HEK293 (cell line): ENCODE measurements around the gene C19orf47.
A peak's percentile ranks its signal among the peaks of the same experiment; 100 is the strongest.

ENCODE experiments used
- CTCF ChIA-PET: fragments of 350-600 bp; formaldehyde crosslinking; extraction: SDS; loops from one replicate; lab custom pipeline; 2021; ENCODE audit warnings: antibody characterized with exemption; lab: Yijun Ruan, JAX
- POLR2A ChIA-PET: fragments of 300-600 bp; formaldehyde crosslinking; extraction: SDS; loops from one replicate; lab custom pipeline; 2020; ENCODE audit warnings: antibody characterized with exemption, inconsistent platforms; lab: Yijun Ruan, JAX
- H3K27ac ChIP-seq: fragments of 200-500 bp; sonication (Bioruptor generic); 2 replicates; pipeline ENCODE4 v1.5.1; 2014; ENCODE audit warnings: low read depth, low read length, control low read depth, inconsistent platforms; ENCODE audit errors: extremely low read depth
- H3K36me3 ChIP-seq, 2 experiments: fragments of 200-500 bp in 1 of 2; sonication (Bioruptor generic) in 1 of 2; 1 replicate in 1 of 2; 2 replicates in 1 of 2; pipeline ENCODE4 v1.5.1; 2014 to 2017; ENCODE audit warnings: inconsistent platforms in 2 of 2, low read length in 2 of 2; ENCODE audit not compliant: control insufficient read depth in 2 of 2, insufficient read depth in 1 of 2
- H3K4me1 ChIP-seq: fragments of 200-500 bp; sonication (Bioruptor generic); 2 replicates; pipeline ENCODE4 v1.5.1; 2014; ENCODE audit warnings: mild to moderate bottlenecking, low read length, inconsistent platforms; ENCODE audit not compliant: control insufficient read depth, insufficient read depth
- H3K4me3 ChIP-seq: 2 replicates; pipeline ENCODE4 v1.5.1; 2011; ENCODE audit warnings: low read depth, mild to moderate bottlenecking, control low read depth, low read length, moderate library complexity
- H3K9me3 ChIP-seq: fragments of 200-500 bp; sonication (Bioruptor generic); 2 replicates; pipeline ENCODE4 v1.5.1; 2014; ENCODE audit warnings: low read depth, low read length, inconsistent platforms; ENCODE audit not compliant: control insufficient read depth, insufficient read depth
- CTCF ChIP-seq: fragments of 450-650 bp; formaldehyde crosslinking; IDR thresholded peaks from 2 replicates; pipeline ENCODE4 v1.5.1; 2016; ENCODE audit warnings: missing biosample characterization, missing genetic modification characterization
- ELK4 ChIP-seq: IDR thresholded peaks from 2 replicates; pipeline ENCODE4 v1.6.1; 2011; ENCODE audit warnings: mild to moderate bottlenecking, low read depth, low read length, borderline replicate concordance
- GLI2 ChIP-seq: fragments of 450-650 bp; formaldehyde crosslinking; IDR thresholded peaks from 2 replicates; pipeline ENCODE4; 2017; ENCODE audit warnings: missing biosample characterization, missing genetic modification characterization, low read depth, borderline replicate concordance
- MEIS1 ChIP-seq: sonication (generic); formaldehyde crosslinking; IDR thresholded peaks from 2 replicates; pipeline ENCODE4 v1.8.1; 2022; ENCODE audit warnings: missing genetic modification reagents, mild to moderate bottlenecking, borderline replicate concordance
- RBAK ChIP-seq: fragments of 450-650 bp; formaldehyde crosslinking; IDR thresholded peaks from 2 replicates; pipeline ENCODE4 v1.5.1; 2016; ENCODE audit warnings: missing biosample characterization, missing genetic modification characterization
- REST ChIP-seq: fragments of 450-650 bp; formaldehyde crosslinking; IDR thresholded peaks from 2 replicates; pipeline ENCODE4 v1.5.1; 2016; ENCODE audit warnings: missing biosample characterization, missing genetic modification characterization
- ZIC2 ChIP-seq: fragments of 450-650 bp; formaldehyde crosslinking; IDR thresholded peaks from 2 replicates; pipeline ENCODE4 v1.5.1; 2016; ENCODE audit warnings: missing biosample characterization, missing genetic modification characterization
- ZNF133 ChIP-seq: fragments of 450-650 bp; formaldehyde crosslinking; IDR thresholded peaks from 2 replicates; pipeline ENCODE4 v1.5.1; 2016; ENCODE audit warnings: missing biosample characterization, missing genetic modification characterization
- ZNF211 ChIP-seq: fragments of 450-650 bp; formaldehyde crosslinking; IDR thresholded peaks from 2 replicates; pipeline ENCODE4 v1.5.1; 2016; ENCODE audit warnings: low read depth, missing biosample characterization, missing genetic modification characterization
- ZNF274 ChIP-seq, 2 experiments: fragments of 200-500 bp in 1 of 2; fragments of 450-650 bp in 1 of 2; sonication (Bioruptor generic) in 1 of 2; formaldehyde crosslinking in 1 of 2; IDR thresholded peaks; 2 replicates each; pipeline versions ENCODE4 v1.5.1 to v1.6.1; 2014 to 2016; ENCODE audit warnings: borderline replicate concordance in 1 of 2, inconsistent platforms in 1 of 2, low read length in 1 of 2, missing biosample characterization in 1 of 2, missing genetic modification characterization in 1 of 2
- ZNF555 ChIP-seq: fragments of 450-650 bp; formaldehyde crosslinking; conservative IDR thresholded peaks from 2 replicates; pipeline ENCODE4 v1.5.1; 2017; ENCODE audit warnings: missing biosample characterization, mild to moderate bottlenecking, missing genetic modification characterization, inconsistent platforms
- ZNF600 ChIP-seq: fragments of 450-650 bp; formaldehyde crosslinking; IDR thresholded peaks from 2 replicates; pipeline ENCODE4 v1.5.1; 2016; ENCODE audit warnings: missing biosample characterization, missing genetic modification characterization
- ZNF610 ChIP-seq: fragments of 450-650 bp; formaldehyde crosslinking; IDR thresholded peaks from 2 replicates; pipeline ENCODE4 v1.5.1; 2016; ENCODE audit warnings: missing biosample characterization, missing genetic modification characterization, borderline replicate concordance
- ZNF654 ChIP-seq: fragments of 450-650 bp; formaldehyde crosslinking; IDR thresholded peaks from 2 replicates; pipeline ENCODE4 v1.5.1; 2016; ENCODE audit warnings: low read depth, missing biosample characterization, missing genetic modification characterization
- ZNF658 ChIP-seq: fragments of 450-650 bp; formaldehyde crosslinking; IDR thresholded peaks from 2 replicates; pipeline ENCODE4; 2016; ENCODE audit warnings: missing biosample characterization, missing genetic modification characterization
- ZSCAN16 ChIP-seq: fragments of 450-650 bp; formaldehyde crosslinking; IDR thresholded peaks from 2 replicates; pipeline ENCODE4 v1.5.1; 2016; ENCODE audit warnings: missing biosample characterization, missing genetic modification characterization
- ZSCAN30 ChIP-seq: fragments of 450-650 bp; IDR thresholded peaks from 2 replicates; pipeline ENCODE4 v1.5.1; 2018; ENCODE audit warnings: missing biosample characterization, mild to moderate bottlenecking, missing genetic modification characterization, moderate library complexity
- TF ChIP-seq, protein P1 (sequence below): fragments of 450-650 bp; formaldehyde crosslinking; IDR thresholded peaks from 2 replicates; pipeline ENCODE4 v1.5.1; 2016; ENCODE audit warnings: missing biosample characterization, missing genetic modification characterization
- TF ChIP-seq, protein P2 (sequence below): fragments of 450-650 bp; formaldehyde crosslinking; IDR thresholded peaks from 2 replicates; pipeline ENCODE4 v1.5.1; 2016; ENCODE audit warnings: missing biosample characterization, missing genetic modification characterization
- TF ChIP-seq, protein P3 (sequence below): fragments of 450-650 bp; formaldehyde crosslinking; IDR thresholded peaks from 2 replicates; pipeline ENCODE4 v1.5.1; 2016; ENCODE audit warnings: missing biosample characterization, missing genetic modification characterization

The C19orf47 gene

GRCh38 chr19:40379446-40380198 lies 31.4 kb upstream of the C19orf47 start (continued):
- TF ChIP-seq ZIC2 = peak; percentile 82

- peaks cover 23 to 44% of the 10 kb centered on the region in 2 experiments for H3K36me3 ChIP-seq
- ChIA-PET CTCF (no interaction called here), POLR2A (no interaction called here)
- no peaks in the 10 kb centered on the region for H3K9me3 ChIP-seq
- H3K27ac ChIP-seq = no peak overlapping the region
- no peaks in the 10 kb centered on the region for H3K4me1 ChIP-seq
- H3K4me3 ChIP-seq = no peak overlapping the region
- TF ChIP-seq, protein P1, sequence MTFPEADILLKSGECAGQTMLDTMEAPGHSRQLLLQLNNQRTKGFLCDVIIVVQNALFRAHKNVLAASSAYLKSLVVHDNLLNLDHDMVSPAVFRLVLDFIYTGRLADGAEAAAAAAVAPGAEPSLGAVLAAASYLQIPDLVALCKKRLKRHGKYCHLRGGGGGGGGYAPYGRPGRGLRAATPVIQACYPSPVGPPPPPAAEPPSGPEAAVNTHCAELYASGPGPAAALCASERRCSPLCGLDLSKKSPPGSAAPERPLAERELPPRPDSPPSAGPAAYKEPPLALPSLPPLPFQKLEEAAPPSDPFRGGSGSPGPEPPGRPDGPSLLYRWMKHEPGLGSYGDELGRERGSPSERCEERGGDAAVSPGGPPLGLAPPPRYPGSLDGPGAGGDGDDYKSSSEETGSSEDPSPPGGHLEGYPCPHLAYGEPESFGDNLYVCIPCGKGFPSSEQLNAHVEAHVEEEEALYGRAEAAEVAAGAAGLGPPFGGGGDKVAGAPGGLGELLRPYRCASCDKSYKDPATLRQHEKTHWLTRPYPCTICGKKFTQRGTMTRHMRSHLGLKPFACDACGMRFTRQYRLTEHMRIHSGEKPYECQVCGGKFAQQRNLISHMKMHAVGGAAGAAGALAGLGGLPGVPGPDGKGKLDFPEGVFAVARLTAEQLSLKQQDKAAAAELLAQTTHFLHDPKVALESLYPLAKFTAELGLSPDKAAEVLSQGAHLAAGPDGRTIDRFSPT (tag by site-specific recombination) = peak; percentile 38; the same call in 1 of the 2 replicates
- TF ChIP-seq GLI2 (tag by site-specific recombination) (no peak), REST (tag by site-specific recombination) (no peak), ZNF211 (tag by site-specific recombination) (no peak), ZNF658 (no peak), ZNF274 (IDR thresholded peaks at IDR 0.05; ENCODE audit: low read length) (no peak), ZNF274 (tag by site-specific recombination; IDR thresholded peaks at IDR 0.05; ENCODE audit: borderline replicate concordance) (no peak), ZSCAN30 (tag by site-specific recombination) (no peak), ZSCAN16 (tag by site-specific recombination) (no peak), MEIS1 (no peak), ZNF600 (tag by site-specific recombination) (peak; percentile 49), ZNF555 (tag by site-specific recombination) (no peak), ZNF610 (no peak), ELK4 (no peak), CTCF (tag by site-specific recombination) (peak; percentile 53; the same call in 1 of the 2 replicates), ZNF133 (tag by site-specific recombination) (no peak), ZNF654 (tag by site-specific recombination) (no peak), RBAK (tag by site-specific recombination) (no peak)
- TF ChIP-seq, protein P2, sequence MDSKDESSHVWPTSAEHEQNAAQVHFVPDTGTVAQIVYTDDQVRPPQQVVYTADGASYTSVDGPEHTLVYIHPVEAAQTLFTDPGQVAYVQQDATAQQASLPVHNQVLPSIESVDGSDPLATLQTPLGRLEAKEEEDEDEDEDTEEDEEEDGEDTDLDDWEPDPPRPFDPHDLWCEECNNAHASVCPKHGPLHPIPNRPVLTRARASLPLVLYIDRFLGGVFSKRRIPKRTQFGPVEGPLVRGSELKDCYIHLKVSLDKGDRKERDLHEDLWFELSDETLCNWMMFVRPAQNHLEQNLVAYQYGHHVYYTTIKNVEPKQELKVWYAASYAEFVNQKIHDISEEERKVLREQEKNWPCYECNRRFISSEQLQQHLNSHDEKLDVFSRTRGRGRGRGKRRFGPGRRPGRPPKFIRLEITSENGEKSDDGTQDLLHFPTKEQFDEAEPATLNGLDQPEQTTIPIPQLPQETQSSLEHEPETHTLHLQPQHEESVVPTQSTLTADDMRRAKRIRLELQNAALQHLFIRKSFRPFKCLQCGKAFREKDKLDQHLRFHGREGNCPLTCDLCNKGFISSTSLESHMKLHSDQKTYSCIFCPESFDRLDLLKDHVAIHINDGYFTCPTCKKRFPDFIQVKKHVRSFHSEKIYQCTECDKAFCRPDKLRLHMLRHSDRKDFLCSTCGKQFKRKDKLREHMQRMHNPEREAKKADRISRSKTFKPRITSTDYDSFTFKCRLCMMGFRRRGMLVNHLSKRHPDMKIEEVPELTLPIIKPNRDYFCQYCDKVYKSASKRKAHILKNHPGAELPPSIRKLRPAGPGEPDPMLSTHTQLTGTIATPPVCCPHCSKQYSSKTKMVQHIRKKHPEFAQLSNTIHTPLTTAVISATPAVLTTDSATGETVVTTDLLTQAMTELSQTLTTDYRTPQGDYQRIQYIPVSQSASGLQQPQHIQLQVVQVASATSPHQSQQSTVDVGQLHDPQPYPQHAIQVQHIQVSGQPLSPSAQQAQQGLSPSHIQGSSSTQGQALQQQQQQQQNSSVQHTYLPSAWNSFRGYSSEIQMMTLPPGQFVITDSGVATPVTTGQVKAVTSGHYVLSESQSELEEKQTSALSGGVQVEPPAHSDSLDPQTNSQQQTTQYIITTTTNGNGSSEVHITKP = peak; percentile 69; the same call in 1 of the 2 replicates
- TF ChIP-seq, protein P3, sequence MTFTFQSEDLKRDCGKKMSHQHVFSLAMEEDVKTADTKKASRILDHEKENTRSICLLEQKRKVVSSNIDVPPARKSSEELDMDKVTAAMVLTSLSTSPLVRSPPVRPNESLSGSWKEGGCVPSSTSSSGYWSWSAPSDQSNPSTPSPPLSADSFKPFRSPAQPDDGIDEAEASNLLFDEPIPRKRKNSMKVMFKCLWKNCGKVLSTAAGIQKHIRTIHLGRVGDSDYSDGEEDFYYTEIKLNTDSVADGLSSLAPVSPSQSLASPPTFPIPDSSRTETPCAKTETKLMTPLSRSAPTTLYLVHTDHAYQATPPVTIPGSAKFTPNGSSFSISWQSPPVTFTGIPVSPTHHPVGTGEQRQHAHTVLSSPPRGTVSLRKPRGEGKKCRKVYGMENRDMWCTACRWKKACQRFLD (tag by site-specific recombination) = no peak
These were observed 30.3 kb upstream of the C19orf47 start for GRCh38 chr19:40378509-40378908.
